Stimulated activated naive CD8-positive, alpha-beta T cell treated with anti-CD3 and anti-CD28 coated beads, Interleukin-15, amount 100 ng/mL, for 72 hours (primary cell): ENCODE measurements around the gene SNX25.

Experiments
- ATAC-seq: fragments of 150-1000 bp; cut with Tn5 transposase; 2 replicates; pipeline ENCODE4 v1.10.0; 2021; ENCODE audit warnings: mild to moderate bottlenecking, moderate library complexity
- DNase-seq, 2 donors: peaks; one replicate each; pipeline ENCODE4 v3.0.0; 2021 to 2022
- H3K27ac Mint-ChIP-seq, 2 donors: one replicate each; pipeline ENCODE4 v1.8.0; 2022; ENCODE audit warnings: mild to moderate bottlenecking in 2 of 2, mixed read lengths in 2 of 2, moderate library complexity in 2 of 2
- H3K27me3 Mint-ChIP-seq: one replicate; pipeline ENCODE4 v1.8.0; 2022; ENCODE audit warnings: mixed read lengths
- H3K4me1 Mint-ChIP-seq: one replicate; pipeline ENCODE4 v1.8.0; 2022; ENCODE audit warnings: mild to moderate bottlenecking, mixed read lengths
- H3K4me3 Mint-ChIP-seq, 2 donors: one replicate each; pipeline ENCODE4 v1.8.0; 2022; ENCODE audit warnings: mild to moderate bottlenecking in 2 of 2, mixed read lengths in 2 of 2, moderate library complexity in 1 of 2
- H3K9me3 Mint-ChIP-seq, 2 donors: one replicate each; pipeline ENCODE4 v1.8.0; 2022; ENCODE audit warnings: mixed read lengths in 2 of 2

Gene SNX25

GRCh38 chr4:185395956-185396723, 186.7 kb downstream of the SNX25 start:
- Mint-ChIP-seq H3K9me3 (no peaks in the 10 kb centered on the region), H3K4me1 (peaks cover 47% of the 10 kb centered on the region), H3K27ac (peak overlapping the region; percentile 98), H3K4me3 (peak overlapping the region; percentile 94 to 98), H3K27me3 (no peaks in the 10 kb centered on the region)
- ATAC-seq = peak; percentile 93
- peak; percentile 97 for DNase-seq

GRCh38 chr4:185396724-185397385, 187.5 kb downstream of the SNX25 start, which contains the start of gene ANKRD37:
TSS of gene ANKRD37 (plus strand) at chr4:185396841. CDS start at chr4:185396924, 83 bp downstream.
- H3K4me1 Mint-ChIP-seq = peaks cover 50% of the 10 kb centered on the region
- H3K27me3 Mint-ChIP-seq = no peaks in the 10 kb centered on the region
- H3K4me3 Mint-ChIP-seq = peak within 1 kb of the TSS; percentile 94 to 98
- H3K27ac Mint-ChIP-seq = peak within 1 kb of the TSS; percentile 98
- ATAC-seq = no peak
- peak in 1 of 2 donors; percentile 20 for DNase-seq
- H3K9me3 Mint-ChIP-seq = no peaks in the 10 kb centered on the region

DNA sequence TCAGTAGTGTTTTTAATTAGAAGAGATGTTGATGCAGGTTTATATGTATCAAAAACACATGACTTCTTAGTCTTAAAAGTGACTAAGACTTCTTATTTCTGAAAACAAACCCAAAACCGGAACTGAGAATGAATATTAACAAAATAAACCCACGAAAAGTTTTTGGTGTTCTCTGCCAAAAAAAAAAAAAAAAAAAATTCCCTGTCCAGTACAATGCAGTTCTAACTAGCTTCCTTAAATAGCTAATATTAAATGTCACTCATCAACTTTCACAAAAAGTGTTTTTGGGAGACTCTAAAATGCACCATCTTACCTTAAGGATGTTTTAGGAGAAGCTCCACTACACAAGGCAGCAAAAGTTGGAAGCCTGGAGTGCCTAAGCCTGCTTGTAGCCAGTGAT, 189.2 kb downstream of the SNX25 start:
- H3K4me1 Mint-ChIP-seq = peaks cover 49% of the 10 kb centered on the region
- DNase-seq = no peak
- no peaks in the 10 kb centered on the region for H3K9me3 Mint-ChIP-seq
- no peak for ATAC-seq
- no peak overlapping the region for H3K27ac Mint-ChIP-seq
- no peaks in the 10 kb centered on the region for H3K27me3 Mint-ChIP-seq
- H3K4me3 Mint-ChIP-seq = peak overlapping the region in 1 of 2 donors; percentile 5

DNA sequence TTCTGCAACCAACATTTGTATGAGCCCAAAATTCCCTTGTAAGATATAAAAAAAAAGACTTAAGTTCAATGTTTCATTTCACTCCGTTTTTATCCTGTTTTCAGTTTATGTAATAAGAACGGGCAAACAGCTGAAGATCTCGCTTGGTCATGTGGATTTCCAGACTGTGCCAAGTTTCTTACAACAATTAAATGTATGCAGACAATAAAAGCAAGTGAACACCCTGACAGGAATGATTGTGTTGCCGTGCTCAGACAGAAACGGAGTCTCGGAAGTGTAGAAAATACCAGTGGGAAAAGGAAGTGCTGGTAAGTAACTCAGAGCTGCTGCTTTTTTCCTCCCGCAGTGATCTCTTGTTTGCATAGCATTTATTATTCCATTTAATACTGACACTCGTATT, 190.1 kb downstream of the SNX25 start:
- H3K4me3 Mint-ChIP-seq = no peak overlapping the region
- H3K9me3 Mint-ChIP-seq = no peaks in the 10 kb centered on the region
- H3K27ac Mint-ChIP-seq = no peak overlapping the region
- peaks cover 41% of the 10 kb centered on the region for H3K4me1 Mint-ChIP-seq
- ATAC-seq (no peak), DNase-seq (no peak)
- H3K27me3 Mint-ChIP-seq = no peaks in the 10 kb centered on the region

GRCh38 chr4:185404031-185404430, 194.6 kb downstream of the SNX25 start:
- no peak overlapping the region for H3K4me3 Mint-ChIP-seq
- H3K4me1 Mint-ChIP-seq = peaks cover 13% of the 10 kb centered on the region
- ATAC-seq (no peak), DNase-seq (no peak)
- no peak overlapping the region for H3K27ac Mint-ChIP-seq
- no peaks in the 10 kb centered on the region for H3K9me3 Mint-ChIP-seq
- H3K27me3 Mint-ChIP-seq = no peaks in the 10 kb centered on the region

DNA sequence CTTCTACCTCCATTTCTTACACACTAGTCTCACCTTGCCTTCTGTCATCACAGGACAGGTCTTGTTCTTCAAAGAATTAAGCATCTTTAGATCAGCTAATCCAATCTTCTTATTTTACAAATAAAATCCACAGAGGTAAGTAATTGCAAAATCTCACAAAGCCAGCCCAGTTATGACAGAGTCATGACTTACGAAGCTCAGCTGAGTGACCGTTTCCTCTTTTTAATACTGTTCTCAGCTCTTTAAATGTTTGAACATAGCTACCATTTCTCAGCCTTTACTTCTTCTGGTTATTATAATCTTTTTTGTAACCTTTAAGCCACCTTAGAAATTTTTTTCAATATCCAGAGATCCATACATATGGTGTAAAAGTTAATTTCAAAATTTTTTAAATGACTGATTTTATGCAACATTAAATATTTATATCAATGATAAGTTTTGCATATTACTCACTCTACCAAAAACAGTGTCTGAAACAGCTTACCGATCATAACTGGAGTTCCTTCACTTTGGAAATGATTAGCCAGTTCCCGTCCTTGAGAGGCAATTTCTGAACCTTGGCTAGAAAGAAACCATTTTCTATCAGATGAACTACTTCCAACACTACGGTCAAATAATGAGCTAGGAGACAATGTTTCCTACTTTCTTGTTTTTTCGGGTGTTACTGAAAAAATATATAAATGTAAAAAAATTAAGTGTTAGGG, 196.1 kb downstream of the SNX25 start:
- DNase-seq (no peak), ATAC-seq (no peak)
- H3K9me3 Mint-ChIP-seq = no peaks in the 10 kb centered on the region
- H3K4me1 Mint-ChIP-seq = peaks cover 7% of the 10 kb centered on the region
- H3K4me3 Mint-ChIP-seq = no peak overlapping the region
- H3K27me3 Mint-ChIP-seq = no peaks in the 10 kb centered on the region
- H3K27ac Mint-ChIP-seq = peak overlapping the region in 1 of 2 donors; percentile 90

DNA sequence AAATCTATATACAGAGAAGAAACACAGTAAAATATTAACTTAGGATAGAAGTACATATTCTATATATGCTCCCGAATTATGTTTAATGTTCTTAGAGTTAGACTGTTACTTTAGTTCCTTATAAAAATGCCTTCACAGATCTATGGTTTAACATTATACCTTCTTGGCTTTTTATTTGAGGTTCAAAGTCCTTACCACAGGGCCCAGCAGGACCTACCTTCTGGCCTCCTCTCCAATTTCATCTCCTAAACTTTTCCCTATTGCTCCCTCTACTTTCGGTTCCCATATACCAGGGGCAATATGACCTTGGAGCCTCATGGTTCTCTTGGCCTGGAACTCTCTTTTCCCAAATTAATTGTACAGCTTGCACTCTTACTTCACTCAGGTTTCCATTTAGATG, 199.0 kb downstream of the SNX25 start:
- H3K27me3 Mint-ChIP-seq = no peaks in the 10 kb centered on the region
- no peaks in the 10 kb centered on the region for H3K4me1 Mint-ChIP-seq
- H3K9me3 Mint-ChIP-seq = no peaks in the 10 kb centered on the region
- no peak overlapping the region for H3K4me3 Mint-ChIP-seq
- DNase-seq (no peak), ATAC-seq (no peak)
- H3K27ac Mint-ChIP-seq = no peak overlapping the region

GRCh38 chr4:185411849-185412248, 202.5 kb downstream of the SNX25 start:
- ATAC-seq (no peak), DNase-seq (no peak)

DNA sequence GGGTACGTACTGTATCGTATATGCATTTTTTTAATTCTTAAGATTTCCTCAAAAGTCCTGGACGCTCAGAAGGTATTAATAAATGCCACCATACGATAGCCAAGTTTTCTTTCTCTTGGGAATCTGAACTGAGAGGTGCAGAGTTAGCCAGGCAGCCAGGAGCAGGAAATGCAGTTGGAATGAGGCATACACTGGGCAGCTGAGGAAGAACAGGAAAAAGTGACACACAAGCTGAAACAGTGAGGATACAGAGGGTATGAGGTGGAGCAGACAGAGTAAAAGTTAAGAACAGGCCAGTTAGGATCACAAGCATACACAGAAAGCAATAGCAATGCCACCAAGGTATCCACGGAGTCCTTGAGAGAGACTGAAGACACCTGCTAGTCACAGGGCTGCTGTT, 203.0 kb downstream of the SNX25 start:
- Mint-ChIP-seq H3K4me1 (no peaks in the 10 kb centered on the region), H3K4me3 (no peak overlapping the region), H3K27me3 (no peaks in the 10 kb centered on the region), H3K9me3 (no peaks in the 10 kb centered on the region), H3K27ac (no peak overlapping the region)
- ATAC-seq (no peak), DNase-seq (no peak)

More at GRCh38 chr4:185411849-185412248, 202.5 kb downstream of the SNX25 start:
- no peak overlapping the region for H3K4me3 Mint-ChIP-seq
- no peaks in the 10 kb centered on the region for H3K9me3 Mint-ChIP-seq
- H3K27ac Mint-ChIP-seq = no peak overlapping the region
- no peaks in the 10 kb centered on the region for H3K4me1 Mint-ChIP-seq
- no peaks in the 10 kb centered on the region for H3K27me3 Mint-ChIP-seq
